Measurements from ENCODE around the gene TCEA2.

GRCh38 chr20:64065974-64066343 lies 3.0 kb downstream of the TCEA2 start:
- TF ChIP-seq POLR2A (IDR thresholded peaks at IDR 0.05), result no peak
- TF ChIP-seq CTCF (IDR thresholded peaks at IDR 0.05), result no peak
- TF ChIP-seq POLR2AphosphoS5 (IDR thresholded peaks at IDR 0.05), result no peak

Measured in prostate gland (tissue), 2 donors.